Measurements from ENCODE around the gene URI1. TPM values are rescaled to one million over a fixed set of nuclear protein-coding genes. Genes with fewer than 3 reads are reported as not detected.

The URI1 gene
- total RNA-seq, 1 experiment from 2014 or later: 71.0 TPM

DNA sequence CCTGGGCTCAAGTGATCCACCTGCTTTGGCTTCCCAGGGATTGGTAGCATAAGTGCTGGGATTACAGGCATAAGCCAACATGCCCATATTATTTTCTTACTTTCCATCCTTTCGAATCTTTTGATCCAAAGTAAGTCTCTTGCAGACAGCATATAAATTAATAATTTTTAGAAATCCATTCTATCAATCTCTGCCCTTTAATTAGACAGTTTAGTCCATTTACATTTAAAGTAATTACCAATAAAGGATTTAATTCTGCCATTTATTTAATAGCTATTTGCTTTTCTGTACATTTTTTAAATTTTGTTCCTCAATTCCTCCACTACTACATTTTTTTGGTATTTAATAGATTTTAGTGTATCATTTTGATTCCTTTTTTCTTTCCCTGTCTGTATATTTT is 7.3 kb upstream of the URI1 start:
- ChIA-PET POLR2A (no interaction called here), CTCF (interaction anchor here (0.7 kb wide), 1 partner anchor 62 kb away, joined by 3 read pairs; no protein-coding TSS in a partner anchor)
- Histone ChIP-seq H3K27me3 (ENCODE audit: control insufficient read depth, insufficient read depth, low read length) (no peaks in the 10 kb centered on the region), H3K9me3 (ENCODE audit: control insufficient read depth, insufficient read depth, low read depth, low read length) (peaks cover 9% of the 10 kb centered on the region; the same call in 1 of the 2 replicates), H3K4me3 (ENCODE audit: low read depth in 2 of 2, low read length in 2 of 2) (no peak overlapping the region), H3K36me3 (ENCODE audit: control insufficient read depth, insufficient read depth, low read length) (no peaks in the 10 kb centered on the region), H3K27ac (ENCODE audit: low read length) (no peak overlapping the region), H3K4me1 (ENCODE audit: control insufficient read depth, insufficient read depth, low read length) (no peaks in the 10 kb centered on the region)
- intact Hi-C loops (cut with micrococcal nuclease; ENCODE audit: unreplicated experiment) (no loop called here), in situ Hi-C loops (cut with HindIII; ENCODE audit: low pct_unique_long_range_greater_than_20kb, low sequenced_read_pairs) (no loop called here)
- no peak for ATAC-seq
- no peak for TF ChIP-seq POLR2AphosphoS5 (IDR thresholded peaks at IDR 0.05; ENCODE audit: low read depth, low read length)
- TF ChIP-seq, protein P1, sequence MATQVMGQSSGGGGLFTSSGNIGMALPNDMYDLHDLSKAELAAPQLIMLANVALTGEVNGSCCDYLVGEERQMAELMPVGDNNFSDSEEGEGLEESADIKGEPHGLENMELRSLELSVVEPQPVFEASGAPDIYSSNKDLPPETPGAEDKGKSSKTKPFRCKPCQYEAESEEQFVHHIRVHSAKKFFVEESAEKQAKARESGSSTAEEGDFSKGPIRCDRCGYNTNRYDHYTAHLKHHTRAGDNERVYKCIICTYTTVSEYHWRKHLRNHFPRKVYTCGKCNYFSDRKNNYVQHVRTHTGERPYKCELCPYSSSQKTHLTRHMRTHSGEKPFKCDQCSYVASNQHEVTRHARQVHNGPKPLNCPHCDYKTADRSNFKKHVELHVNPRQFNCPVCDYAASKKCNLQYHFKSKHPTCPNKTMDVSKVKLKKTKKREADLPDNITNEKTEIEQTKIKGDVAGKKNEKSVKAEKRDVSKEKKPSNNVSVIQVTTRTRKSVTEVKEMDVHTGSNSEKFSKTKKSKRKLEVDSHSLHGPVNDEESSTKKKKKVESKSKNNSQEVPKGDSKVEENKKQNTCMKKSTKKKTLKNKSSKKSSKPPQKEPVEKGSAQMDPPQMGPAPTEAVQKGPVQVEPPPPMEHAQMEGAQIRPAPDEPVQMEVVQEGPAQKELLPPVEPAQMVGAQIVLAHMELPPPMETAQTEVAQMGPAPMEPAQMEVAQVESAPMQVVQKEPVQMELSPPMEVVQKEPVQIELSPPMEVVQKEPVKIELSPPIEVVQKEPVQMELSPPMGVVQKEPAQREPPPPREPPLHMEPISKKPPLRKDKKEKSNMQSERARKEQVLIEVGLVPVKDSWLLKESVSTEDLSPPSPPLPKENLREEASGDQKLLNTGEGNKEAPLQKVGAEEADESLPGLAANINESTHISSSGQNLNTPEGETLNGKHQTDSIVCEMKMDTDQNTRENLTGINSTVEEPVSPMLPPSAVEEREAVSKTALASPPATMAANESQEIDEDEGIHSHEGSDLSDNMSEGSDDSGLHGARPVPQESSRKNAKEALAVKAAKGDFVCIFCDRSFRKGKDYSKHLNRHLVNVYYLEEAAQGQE (IDR thresholded peaks at IDR 0.05; ENCODE audit: insufficient read depth in 1 of 2, low read depth in 2 of 2, low read length in 1 of 2): no peak
- TF ChIP-seq, protein P2, sequence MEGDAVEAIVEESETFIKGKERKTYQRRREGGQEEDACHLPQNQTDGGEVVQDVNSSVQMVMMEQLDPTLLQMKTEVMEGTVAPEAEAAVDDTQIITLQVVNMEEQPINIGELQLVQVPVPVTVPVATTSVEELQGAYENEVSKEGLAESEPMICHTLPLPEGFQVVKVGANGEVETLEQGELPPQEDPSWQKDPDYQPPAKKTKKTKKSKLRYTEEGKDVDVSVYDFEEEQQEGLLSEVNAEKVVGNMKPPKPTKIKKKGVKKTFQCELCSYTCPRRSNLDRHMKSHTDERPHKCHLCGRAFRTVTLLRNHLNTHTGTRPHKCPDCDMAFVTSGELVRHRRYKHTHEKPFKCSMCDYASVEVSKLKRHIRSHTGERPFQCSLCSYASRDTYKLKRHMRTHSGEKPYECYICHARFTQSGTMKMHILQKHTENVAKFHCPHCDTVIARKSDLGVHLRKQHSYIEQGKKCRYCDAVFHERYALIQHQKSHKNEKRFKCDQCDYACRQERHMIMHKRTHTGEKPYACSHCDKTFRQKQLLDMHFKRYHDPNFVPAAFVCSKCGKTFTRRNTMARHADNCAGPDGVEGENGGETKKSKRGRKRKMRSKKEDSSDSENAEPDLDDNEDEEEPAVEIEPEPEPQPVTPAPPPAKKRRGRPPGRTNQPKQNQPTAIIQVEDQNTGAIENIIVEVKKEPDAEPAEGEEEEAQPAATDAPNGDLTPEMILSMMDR (IDR thresholded peaks at IDR 0.05): no peak
- no peak for TF ChIP-seq TCF7L2 (IDR thresholded peaks at IDR 0.05; ENCODE audit: low read depth, low read length)
- TF ChIP-seq SIN3A (IDR thresholded peaks at IDR 0.05; ENCODE audit: borderline replicate concordance, insufficient read depth, low read depth, low read length): no peak
- BruUV-seq (replicated peaks): no TSS peak
- DNase-seq (ENCODE audit: low read depth, low spot score): no peak

DNA sequence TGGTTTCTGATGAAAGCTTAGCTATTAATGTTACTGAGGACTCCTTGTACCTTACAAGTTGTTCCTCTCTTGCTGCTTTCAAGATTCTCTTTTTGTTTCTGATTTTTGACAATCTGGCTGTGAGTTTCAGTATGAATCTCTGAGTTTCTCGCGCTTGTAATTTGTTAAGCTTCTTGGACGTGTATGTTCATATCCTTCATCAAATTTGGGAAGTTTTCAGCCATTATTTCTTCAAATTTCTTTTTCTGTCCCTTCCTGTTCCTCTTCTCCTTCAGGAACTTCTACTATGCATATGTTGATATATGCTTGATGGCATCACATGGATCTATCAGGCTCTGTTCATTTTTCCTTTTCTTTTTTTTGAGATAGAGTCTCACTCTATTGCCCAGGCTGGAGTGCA is 5.6 kb upstream of the URI1 start:
- ChIA-PET POLR2A (no interaction called here), CTCF (no interaction called here)
- TF ChIP-seq, protein P2 (IDR thresholded peaks at IDR 0.05): no peak
- TF ChIP-seq POLR2AphosphoS5 (IDR thresholded peaks at IDR 0.05; ENCODE audit: low read depth, low read length) (no peak), SIN3A (IDR thresholded peaks at IDR 0.05; ENCODE audit: borderline replicate concordance, insufficient read depth, low read depth, low read length) (no peak), TCF7L2 (IDR thresholded peaks at IDR 0.05; ENCODE audit: low read depth, low read length) (no peak)
- TF ChIP-seq, protein P1 (IDR thresholded peaks at IDR 0.05; ENCODE audit: insufficient read depth in 1 of 2, low read depth in 2 of 2, low read length in 1 of 2): no peak
- Histone ChIP-seq H3K9me3 (ENCODE audit: control insufficient read depth, insufficient read depth, low read depth, low read length) (peaks cover 9% of the 10 kb centered on the region; the same call in 1 of the 2 replicates), H3K4me1 (ENCODE audit: control insufficient read depth, insufficient read depth, low read length) (no peaks in the 10 kb centered on the region), H3K27me3 (ENCODE audit: control insufficient read depth, insufficient read depth, low read length) (no peaks in the 10 kb centered on the region), H3K27ac (ENCODE audit: low read length) (no peak overlapping the region), H3K36me3 (ENCODE audit: control insufficient read depth, insufficient read depth, low read length) (no peaks in the 10 kb centered on the region), H3K4me3 (ENCODE audit: low read depth in 2 of 2, low read length in 2 of 2) (no peak overlapping the region)
- no TSS peak for BruUV-seq (replicated peaks)
- in situ Hi-C loops (cut with HindIII; ENCODE audit: low pct_unique_long_range_greater_than_20kb, low sequenced_read_pairs) (no loop called here), intact Hi-C loops (cut with micrococcal nuclease; ENCODE audit: unreplicated experiment) (no loop called here)
- DNase-seq (ENCODE audit: low read depth, low spot score): no peak
- ATAC-seq: no peak
